Measurements from ENCODE around the gene ITFG2.

DNA sequence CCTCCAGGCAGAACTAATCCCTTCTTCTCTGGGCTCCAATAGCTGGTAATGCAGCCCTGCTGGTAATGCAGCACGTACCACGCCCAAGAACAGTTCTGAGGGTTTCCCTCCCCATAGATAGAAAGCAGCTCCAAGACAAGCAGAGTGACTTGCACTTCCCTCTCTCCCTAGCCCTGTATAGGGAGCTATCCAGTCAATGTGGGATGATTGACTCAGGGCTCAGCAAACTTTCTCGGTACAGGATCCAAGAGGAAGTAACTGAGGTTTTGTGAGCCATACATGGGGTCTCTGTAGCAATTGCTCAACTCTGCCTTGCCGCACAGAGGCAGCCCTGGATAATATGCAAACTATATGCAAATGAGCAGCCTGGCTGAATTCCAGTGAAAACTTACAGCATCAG lies 33.2 kb upstream of the ITFG2 start:
- TF ChIP-seq YY1 (IDR thresholded peaks at IDR 0.05; ENCODE audit: low read depth) (no peak), FOXM1 (IDR thresholded peaks at IDR 0.05; ENCODE audit: borderline replicate concordance, low read depth) (no peak), RAD21 (IDR thresholded peaks at IDR 0.05; ENCODE audit: low read depth) (no peak)
